ENCODE measurements around the gene BNIP2.

- TF ChIP-seq EZH2 (IDR thresholded peaks at IDR 0.05) (no peak), CTCF (IDR thresholded peaks at IDR 0.05 in 2 of 3, conservative IDR thresholded peaks at IDR 0.05 in 1 of 3; ENCODE audit: borderline replicate concordance in 1 of 3, insufficient read depth in 1 of 3, low read depth in 2 of 3, low read length in 2 of 3) (no peak), POLR2AphosphoS5 (IDR thresholded peaks at IDR 0.05; ENCODE audit: low read depth, low read length) (no peak), POLR2A (IDR thresholded peaks at IDR 0.05; ENCODE audit: borderline replicate concordance, extremely low read depth, insufficient read depth, insufficient read length) (no peak), MAX (IDR thresholded peaks at IDR 0.05) (no peak), ZBTB33 (IDR thresholded peaks at IDR 0.05; ENCODE audit: extremely low read depth, insufficient replicate concordance, low read length) (no peak)
Observed at GRCh38 chr15:59680870-59681269, 8.2 kb downstream of the BNIP2 start.

Measured in HCT116 (cell line).